ENCODE results near the gene SLC9A1. TPM values are rescaled to one million over a fixed set of nuclear protein-coding genes. Genes with fewer than 3 reads are reported as not detected.

Gene SLC9A1
- total and polyA plus RNA-seq, 11 donors = 9.4 to 44.9 (median 20.6) TPM

DNA sequence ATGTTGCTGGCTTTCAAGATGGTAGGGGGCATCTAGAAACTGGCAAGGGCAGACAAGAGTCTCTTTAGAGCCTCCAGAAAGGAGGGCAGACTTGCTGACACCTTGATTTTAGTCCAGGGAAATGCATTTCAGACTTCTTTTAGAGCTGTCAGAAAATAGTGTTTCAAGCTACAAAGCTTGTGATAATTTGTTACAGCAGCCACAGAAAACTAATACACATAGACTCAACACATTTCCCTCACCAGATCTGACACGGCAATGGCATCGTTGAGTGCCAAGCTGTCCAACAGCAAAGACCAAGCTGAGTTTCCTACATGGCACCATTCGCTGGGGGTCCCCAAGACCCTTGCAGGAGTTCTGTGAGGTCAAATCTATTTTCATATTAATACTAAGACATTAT lies 62.0 kb downstream of the SLC9A1 start:
- Histone ChIP-seq H3K9me3 (no peaks in the 10 kb centered on the region), H3K4me1 (peaks cover 0 to 10% (median 4%) of the 10 kb centered on the region in 12 donors), H3K27me3 (no peaks in the 10 kb centered on the region), H3K36me3 (no peaks in the 10 kb centered on the region), H3K27ac (no peak overlapping the region), H3K4me3 (no peak overlapping the region)
- ATAC-seq (no peak), DNase-seq (no peak)
- intact Hi-C loops (cut with DNase I) = loop anchor here in 1 of 10 donors (10.0 kb wide), 1 partner anchor 128 kb away; the partner anchor contains the start of gene KDF1
- 93 to 98% (median 96%) methylated on average over 3 of the region's 3 CpGs for WGBS, 4 donors
- TF ChIP-seq, protein P1, sequence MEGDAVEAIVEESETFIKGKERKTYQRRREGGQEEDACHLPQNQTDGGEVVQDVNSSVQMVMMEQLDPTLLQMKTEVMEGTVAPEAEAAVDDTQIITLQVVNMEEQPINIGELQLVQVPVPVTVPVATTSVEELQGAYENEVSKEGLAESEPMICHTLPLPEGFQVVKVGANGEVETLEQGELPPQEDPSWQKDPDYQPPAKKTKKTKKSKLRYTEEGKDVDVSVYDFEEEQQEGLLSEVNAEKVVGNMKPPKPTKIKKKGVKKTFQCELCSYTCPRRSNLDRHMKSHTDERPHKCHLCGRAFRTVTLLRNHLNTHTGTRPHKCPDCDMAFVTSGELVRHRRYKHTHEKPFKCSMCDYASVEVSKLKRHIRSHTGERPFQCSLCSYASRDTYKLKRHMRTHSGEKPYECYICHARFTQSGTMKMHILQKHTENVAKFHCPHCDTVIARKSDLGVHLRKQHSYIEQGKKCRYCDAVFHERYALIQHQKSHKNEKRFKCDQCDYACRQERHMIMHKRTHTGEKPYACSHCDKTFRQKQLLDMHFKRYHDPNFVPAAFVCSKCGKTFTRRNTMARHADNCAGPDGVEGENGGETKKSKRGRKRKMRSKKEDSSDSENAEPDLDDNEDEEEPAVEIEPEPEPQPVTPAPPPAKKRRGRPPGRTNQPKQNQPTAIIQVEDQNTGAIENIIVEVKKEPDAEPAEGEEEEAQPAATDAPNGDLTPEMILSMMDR (IDR thresholded peaks at IDR 0.05) = no peak
- no peak for TF ChIP-seq POLR2A (IDR thresholded peaks at IDR 0.05)

DNA sequence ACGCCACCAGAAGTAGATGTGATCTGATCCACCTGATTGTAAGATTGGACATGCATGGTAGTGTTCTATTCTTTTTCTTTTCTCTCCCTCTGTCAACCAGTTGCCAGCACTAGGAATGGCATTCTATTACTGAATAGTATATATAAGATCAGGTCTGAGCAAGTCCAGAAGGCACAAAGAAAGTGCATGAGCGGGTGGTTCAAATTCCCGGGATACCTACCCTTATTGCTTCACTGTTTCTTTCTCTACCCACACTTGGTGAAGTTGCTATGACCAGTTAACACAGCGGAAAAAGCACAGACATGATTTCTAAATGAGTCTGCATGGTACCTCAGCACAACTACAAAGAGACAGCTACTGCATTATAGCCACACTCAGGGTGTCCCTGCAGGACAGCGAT lies 64.0 kb downstream of the SLC9A1 start:
- DNase-seq (no peak), ATAC-seq (no peak)
- H3K36me3 ChIP-seq = no peaks in the 10 kb centered on the region
- no peak overlapping the region for H3K27ac ChIP-seq
- H3K4me3 ChIP-seq = no peak overlapping the region
- WGBS, 4 donors = 89 to 94% (median 93%) methylated on average over 5 of the region's 5 CpGs
- H3K9me3 ChIP-seq = peaks cover 0 to 2% (median 0%) of the 10 kb centered on the region in 12 donors
- no peak for TF ChIP-seq POLR2A (IDR thresholded peaks at IDR 0.05)
- TF ChIP-seq, protein P1 (IDR thresholded peaks at IDR 0.05) = no peak
- intact Hi-C loops (cut with DNase I) = loop anchor here in 1 of 10 donors (10.0 kb wide), 1 partner anchor 126 kb away; the partner anchor contains the start of gene KDF1
- no peaks in the 10 kb centered on the region for H3K27me3 ChIP-seq
- no peaks in the 10 kb centered on the region for H3K4me1 ChIP-seq

DNA sequence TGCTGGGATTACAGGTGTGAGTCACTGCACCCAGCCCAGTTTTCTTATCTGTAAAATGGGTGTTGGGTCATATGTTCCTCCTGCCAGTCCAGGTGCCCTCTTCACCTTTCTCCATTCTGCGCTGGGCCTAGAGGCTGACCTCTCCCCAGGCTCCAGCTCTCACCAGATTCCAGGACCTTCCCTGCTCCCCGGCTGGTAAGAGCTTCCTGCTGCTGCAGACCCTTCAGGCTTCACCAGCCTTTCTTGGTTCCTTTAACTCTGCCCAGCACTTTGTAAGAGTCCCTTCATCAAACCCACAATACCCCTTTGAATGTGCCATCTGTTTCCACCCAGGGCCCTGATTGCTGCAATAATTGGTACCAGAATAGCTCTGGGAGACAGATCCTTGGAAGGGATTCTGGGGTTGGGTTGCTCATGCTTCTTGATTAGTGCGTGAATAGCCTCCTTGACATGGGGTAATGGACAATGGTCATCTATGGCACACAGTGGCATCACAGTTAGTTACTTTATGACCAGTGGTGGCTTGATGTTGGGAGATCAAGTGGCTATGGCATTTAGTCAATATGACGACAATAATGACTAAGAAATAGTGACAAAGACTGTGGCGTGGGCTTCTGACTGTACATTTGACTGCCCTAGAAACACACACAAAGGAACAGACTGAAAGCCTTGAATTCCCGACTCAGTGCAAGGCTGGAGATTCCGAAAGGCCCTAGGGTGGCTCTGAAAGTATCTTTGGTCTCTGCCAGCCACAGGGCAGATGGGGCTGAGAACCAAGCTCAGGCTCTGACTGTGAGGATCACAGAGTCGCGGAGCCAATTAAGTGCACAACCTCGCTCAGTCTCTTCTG lies 67.3 kb downstream of the SLC9A1 start:
- no peak overlapping the region for H3K4me3 ChIP-seq
- no peaks in the 10 kb centered on the region for H3K4me1 ChIP-seq
- WGBS, 4 donors = 91 to 94% (median 93%) methylated on average over 8 to 10 of the region's 10 CpGs
- H3K27me3 ChIP-seq = no peaks in the 10 kb centered on the region
- no peak for ATAC-seq
- TF ChIP-seq, protein P1 (IDR thresholded peaks at IDR 0.05) = no peak
- TF ChIP-seq POLR2A (IDR thresholded peaks at IDR 0.05) = no peak
- no peak overlapping the region for H3K27ac ChIP-seq
- peaks cover 0 to 18% (median 3%) of the 10 kb centered on the region in 12 donors for H3K9me3 ChIP-seq
- intact Hi-C loops (cut with DNase I) = no loop called here
- H3K36me3 ChIP-seq = no peaks in the 10 kb centered on the region
- no peak for DNase-seq

DNA sequence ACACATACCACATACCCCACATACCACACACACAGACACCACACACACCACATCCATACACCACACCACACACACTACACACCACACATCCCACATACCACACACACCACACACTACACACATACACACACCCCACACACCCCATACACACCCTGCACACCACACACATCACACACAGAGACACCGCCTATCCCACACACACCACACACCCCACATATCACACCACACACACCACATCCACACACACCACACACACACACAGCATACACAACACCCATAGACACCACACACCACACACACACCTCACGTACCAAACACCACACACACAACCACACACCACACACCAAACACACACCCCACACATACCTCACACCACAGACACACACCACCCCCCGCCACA lies 68.3 kb downstream of the SLC9A1 start:
- H3K36me3 ChIP-seq = no peaks in the 10 kb centered on the region
- no peaks in the 10 kb centered on the region for H3K4me1 ChIP-seq
- DNase-seq = no peak
- no peaks in the 10 kb centered on the region for H3K27me3 ChIP-seq
- intact Hi-C loops (cut with DNase I) = no loop called here
- no peak for ATAC-seq
- peaks cover 0 to 20% (median 3%) of the 10 kb centered on the region in 12 donors for H3K9me3 ChIP-seq
- no peak overlapping the region for H3K27ac ChIP-seq
- TF ChIP-seq, protein P1 (IDR thresholded peaks at IDR 0.05) = no peak
- TF ChIP-seq POLR2A (IDR thresholded peaks at IDR 0.05) = no peak
- WGBS, 4 donors = 93 to 96% (median 93%) methylated on average over 3 of the region's 3 CpGs
- H3K4me3 ChIP-seq = no peak overlapping the region
